ENCODE results near the gene NEDD8.

The NEDD8 gene

GRCh38 chr14:24194186-24194872 lies 37.8 kb downstream of the NEDD8 start:
- DNase-seq: no peak

DNA sequence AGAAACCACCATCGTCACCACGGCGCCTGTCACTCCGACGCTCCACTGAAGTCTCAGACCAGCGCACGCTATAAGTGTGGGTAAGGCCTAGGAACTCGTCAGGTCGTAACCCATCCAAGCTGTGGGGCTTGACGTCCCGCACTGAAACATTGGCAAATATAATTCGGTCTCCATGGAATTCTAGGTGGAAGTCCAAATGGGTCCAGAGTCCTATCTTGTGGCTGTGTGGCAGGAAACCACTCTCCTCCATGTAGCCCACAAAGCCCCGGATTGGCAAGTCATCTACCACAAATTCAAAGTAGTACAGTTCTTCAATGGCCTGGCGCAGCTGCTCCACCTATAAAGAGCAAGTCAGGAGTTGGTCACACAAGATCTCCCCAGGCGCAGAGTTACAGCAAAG lies 39.2 kb downstream of the NEDD8 start:
- DNase-seq: no peak

DNA sequence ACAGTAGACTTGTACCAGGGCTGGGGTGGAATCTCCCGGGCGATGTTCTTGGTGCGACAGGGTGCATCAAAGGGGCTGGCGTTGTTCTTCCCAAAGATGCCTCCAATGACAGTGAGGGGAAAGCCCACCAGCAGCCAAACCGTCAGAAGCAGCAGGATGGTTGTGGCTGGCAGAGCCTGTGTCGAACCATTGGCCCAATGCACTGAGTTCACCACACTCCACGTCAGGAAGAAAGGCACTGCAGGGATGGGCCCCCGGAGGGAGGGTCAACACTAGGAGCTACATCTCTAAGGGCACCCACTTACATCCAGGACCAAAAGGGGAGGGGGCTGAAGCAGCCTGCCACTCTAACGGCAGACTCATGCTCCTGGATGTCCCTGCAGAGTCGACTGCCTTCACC lies 41.8 kb downstream of the NEDD8 start:
- DNase-seq: no peak

DNA sequence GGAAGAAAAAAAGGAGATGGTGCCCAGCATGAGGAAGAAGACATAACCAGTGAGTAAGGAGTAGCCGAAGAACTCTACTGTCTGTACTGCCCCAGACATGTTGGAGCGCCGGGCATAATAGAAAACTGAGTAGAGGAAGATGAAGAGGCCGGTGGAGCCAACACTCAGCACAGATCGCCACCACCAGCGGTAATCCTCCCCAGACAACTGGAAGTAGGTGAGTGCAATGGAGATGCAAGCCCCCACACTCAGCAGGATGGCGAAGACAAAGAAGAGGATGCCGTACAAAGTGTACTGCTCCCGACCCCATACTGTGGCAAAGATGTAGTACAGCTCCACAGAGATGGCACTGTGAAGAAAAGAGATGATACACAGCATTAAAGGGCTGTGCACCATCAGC lies 42.7 kb downstream of the NEDD8 start:
- DNase-seq: no peak

DNA sequence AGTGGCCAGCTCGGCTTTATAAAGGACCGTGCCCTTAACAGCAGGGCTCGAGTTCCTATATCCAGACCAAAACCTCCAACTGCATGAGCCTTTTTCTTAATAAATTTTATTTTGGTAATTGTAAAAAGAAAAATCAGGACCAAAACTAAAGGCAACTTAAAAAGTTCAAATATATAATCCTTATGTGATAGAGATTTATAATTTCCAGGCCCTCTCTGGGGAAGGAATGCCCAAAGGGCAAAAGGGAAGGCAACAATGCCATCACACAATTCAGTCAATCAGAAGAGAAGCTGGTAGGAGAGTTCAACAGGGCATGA lies 43.1 kb downstream of the NEDD8 start:
- DNase-seq: no peak

- DNase-seq: peak; percentile 92
These were observed 43.7 kb downstream of the NEDD8 start, which contains the start of gene IPO4 for GRCh38 chr14:24188251-24189058. Gene IPO4 (minus strand): TSS chr14:24188816. CDS start chr14:24188787, 29 bp downstream.

- DNase-seq: no peak
These were observed 44.6 kb downstream of the NEDD8 start for GRCh38 chr14:24187539-24187915.

- DNase-seq: no peak
These were observed 45.2 kb downstream of the NEDD8 start for GRCh38 chr14:24186831-24187538.

DNA sequence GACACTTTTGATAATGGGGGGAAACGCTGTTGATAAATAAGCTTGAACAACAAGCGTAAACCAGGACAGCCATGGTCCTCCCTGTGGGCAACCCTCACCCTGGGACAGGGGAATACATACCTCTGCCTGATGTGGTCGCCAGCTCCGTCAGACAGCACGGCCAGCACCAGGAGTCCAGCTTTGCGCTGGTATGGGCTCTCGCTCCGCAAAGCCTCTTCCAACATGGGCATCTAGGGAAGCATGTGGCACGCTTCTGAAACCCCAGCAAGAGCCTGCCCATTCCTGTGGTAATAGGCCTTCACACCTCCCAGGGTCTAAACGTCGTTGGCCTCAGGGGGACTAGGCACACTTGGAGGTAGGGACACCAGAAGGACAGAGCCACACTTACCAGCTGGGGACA lies 46.4 kb downstream of the NEDD8 start:
- DNase-seq: no peak

DNA sequence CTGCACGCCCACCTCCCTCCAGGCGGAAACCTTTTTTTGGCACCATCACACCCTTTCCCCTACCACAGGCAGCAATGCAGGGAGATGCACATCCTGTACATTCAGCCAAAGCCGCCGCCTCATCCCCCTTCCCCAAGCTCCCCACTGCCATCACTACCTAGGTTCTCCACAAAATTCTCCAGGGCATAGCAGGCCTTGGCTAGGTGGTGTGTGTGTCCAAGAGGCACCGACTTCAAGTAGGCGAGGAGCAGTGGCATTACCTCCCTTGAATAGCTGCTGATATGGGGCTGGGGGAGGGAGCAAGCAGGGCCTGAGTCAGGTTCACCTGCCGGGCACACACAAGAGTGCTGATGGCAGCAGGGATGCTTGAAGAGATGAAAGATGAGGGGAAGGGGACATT lies 47.1 kb downstream of the NEDD8 start:
- no peak for DNase-seq

GRCh38 chr14:24184104-24184970 lies 47.8 kb downstream of the NEDD8 start:
- DNase-seq: no peak

- DNase-seq: no peak
These were observed 49.1 kb downstream of the NEDD8 start for GRCh38 chr14:24183014-24183481.

GRCh38 chr14:24182110-24182882 lies 49.9 kb downstream of the NEDD8 start:
- no peak for DNase-seq

DNA sequence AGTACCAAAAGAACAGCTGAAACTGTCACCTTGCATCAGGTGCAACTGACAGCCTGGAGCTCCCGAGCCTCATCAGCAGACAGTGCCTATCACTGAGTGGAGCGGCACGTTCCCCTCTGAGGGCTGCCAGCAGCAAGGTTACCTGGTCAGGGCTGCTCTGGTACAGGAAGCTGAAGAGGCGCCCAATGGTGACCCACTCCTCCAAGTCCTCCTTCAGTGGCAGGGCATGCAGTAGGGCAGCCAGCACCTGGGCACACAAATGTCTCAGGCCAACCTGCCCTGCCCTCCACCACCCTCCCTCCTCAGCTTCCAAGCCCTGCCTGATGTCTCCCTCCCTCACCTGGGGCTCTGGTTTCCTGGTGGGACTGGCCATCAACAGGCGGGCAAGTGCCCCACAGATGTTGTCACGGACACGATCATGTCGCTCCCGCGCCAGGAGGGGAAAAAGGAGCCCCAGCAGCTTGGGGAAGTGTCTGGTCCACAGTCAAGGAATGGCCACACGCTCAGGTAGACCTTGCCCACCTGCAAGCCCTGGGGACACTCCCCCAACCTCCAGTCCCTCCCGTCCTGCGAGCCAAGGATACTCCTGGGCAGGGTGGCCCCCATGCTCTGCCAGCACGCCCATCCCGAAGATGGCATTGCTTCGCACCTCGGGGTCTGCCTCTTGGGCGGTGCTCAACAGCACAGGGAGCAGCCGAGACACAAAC lies 50.6 kb downstream of the NEDD8 start:
- no peak for DNase-seq

DNA sequence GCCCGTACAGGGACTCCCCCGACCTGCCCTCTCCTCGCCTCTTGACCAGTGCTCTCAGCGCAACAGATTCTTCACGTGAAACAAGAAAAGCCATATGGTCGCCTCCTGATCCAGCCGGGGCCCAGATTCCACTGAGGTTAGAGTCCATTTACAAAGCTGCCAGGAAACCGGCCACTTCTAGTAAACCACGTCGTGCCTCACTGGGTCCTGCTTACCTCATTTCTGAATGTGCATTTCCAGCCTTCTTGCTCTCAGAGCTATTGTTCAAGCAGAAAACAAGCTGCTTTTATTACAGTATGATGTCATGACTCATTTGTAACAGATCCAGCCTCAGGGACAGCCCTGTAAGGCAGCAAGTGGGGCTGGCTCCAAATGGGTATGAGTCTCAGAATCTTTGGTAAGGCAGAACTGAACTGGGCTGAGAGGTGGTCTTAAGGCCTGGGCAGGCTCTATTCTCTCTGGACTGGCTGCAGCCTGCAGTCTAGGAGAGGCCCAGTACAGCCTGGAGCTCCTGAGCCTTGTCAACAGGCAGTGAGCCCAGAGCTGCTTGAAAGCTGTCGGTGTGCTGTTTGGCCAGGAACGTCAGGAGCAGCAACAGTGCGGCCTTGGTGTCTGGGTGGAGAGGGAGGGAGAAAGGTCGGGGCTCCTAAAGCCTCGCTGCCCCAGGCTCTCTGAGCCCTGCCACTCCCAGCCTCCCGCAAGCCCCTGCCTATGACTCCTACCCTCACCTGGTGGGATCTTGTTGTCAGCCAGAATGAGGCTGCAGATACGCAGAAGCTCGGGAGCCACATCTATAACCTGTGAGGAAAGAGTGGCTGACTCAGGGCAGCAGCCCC lies 52.0 kb downstream of the NEDD8 start:
- DNase-seq: no peak

DNA sequence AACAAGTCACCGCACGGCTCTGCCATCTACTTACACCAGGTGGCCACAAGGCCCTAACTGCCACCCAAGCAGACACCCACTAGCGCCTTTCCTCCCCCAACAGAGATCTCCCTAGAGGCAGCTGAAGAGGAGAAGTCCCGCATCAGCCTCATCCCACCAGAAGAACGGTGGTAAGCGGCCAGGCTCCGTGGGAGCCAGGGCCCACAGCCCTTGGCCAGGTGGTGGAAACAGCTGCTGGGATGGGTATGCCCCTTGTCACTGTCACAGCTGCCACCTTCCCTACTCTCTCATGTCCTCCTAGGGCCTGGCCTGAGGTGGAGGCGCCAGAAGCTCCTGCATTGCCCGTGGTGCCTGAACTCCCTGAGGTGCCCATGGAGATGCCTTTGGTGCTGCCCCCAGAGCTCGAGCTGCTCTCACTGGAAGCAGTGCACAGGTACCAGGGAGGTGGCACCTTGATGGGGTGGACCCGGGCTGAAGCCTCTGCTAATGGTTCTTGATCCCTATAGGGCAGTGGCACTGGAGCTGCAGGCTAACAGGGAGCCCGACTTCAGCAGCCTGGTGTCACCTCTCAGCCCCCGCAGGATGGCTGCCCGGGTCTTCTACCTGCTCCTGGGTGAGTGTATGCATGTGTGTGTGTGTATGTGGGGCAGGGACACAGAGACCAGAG lies 52.7 kb downstream of the NEDD8 start:
- DNase-seq: no peak

DNA sequence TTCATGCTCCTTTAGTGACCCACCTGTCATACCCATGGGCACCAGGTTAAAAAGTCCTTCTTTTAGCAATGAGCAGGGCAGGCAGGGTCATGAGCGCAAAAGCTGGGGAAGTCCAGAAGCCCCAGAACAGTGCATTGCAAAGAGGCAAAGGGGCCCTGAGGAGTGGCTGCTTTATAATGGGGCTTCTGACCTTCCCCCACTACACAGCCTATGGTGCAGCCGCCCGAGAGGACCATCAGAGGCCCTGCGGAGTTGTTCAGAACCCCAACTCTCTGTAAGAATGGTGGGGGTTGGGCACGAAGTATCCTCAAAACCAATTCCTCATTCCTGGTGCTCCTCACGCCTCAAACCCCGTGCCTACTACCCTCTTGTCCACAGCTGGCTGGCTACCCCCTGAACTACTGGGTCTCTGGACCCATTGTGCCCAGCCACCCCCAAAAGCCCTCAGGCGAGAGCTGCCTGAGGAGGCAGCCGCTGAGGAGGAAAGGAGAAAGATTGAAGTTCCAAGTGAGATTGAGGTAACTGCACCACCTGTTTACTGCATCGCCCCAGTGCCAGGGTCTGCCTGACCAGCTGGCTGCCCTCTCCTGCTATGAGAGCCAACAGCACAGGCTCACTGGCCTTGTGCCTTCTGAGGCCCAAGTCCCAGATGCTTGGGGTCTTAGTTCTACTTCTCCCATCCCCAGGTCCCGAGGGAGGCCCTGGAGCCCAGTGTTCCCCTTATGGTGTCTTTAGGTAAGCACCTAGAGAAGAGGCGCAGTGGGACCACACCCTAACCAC lies 53.6 kb downstream of the NEDD8 start:
- no peak for DNase-seq

DNA sequence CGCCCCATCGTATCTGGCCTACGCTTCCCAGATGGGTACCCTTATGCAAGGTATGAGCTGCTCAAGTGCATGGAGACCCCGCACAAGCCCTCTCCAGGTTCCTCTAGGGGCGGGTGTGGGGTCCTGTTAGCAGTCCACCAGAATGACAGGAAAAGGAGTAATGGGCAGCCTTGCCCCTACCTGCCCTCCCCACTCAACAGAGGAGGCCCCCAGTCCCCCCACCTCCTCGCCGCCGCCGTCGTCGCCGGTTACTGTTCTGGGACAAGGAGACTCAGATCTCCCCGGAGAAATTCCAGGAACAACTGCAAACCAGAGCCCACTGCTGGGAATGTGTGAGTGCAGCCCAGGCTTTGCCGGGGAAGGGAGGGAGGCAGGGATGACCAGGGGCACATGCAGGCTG lies 54.3 kb downstream of the NEDD8 start:
- DNase-seq: no peak
